ENCODE data around the gene CALU. TPM values are rescaled to one million over a fixed set of nuclear protein-coding genes. Genes with fewer than 3 reads are reported as not detected.
A peak's percentile ranks its signal among the peaks of the same experiment; 100 is the strongest.

CALU gene
- polyA plus RNA-seq (2012; ENCODE audit: insufficient read depth, insufficient read length, low read depth): 159 TPM

- no peaks in the 10 kb centered on the region for H3K36me3 ChIP-seq
- peak; percentile 98 for DNase-seq
- peak within 1 kb of the TSS; percentile 79 for H3K4me3 ChIP-seq (ENCODE audit: low read depth, low read length)
- H3K4me1 ChIP-seq: peaks cover 4% of the 10 kb centered on the region
- no peak for TF ChIP-seq CTCF (IDR thresholded peaks at IDR 0.05; ENCODE audit: low read depth, low read length)
- no peaks in the 10 kb centered on the region for H3K9me3 ChIP-seq
- no peaks in the 10 kb centered on the region for H3K27me3 ChIP-seq
Observed at GRCh38 chr7:128739048-128739962, at the start of gene CALU. CALU (plus strand) TSS chr7:128739359; CDS start chr7:128748584, 9,225 bp downstream.

DNA sequence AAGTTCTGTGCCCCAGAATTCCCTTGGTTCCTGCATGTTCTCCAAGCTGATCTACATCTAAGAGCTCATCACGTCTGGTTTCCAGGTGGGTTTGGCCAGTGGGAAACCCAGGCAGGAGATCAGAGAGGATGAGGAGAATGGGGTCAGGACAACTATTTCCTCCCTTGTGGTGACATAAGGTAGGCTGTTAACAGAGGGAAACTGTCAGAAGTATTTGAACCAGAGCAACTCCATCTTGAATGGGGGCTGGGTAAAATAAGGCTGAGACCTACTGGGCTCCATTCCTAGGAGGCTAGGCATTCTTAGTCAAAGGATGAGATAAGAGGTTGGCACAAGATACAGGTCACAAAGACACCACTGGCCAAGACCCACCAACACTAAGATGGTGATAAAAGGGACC, 47.9 kb upstream of the CALU start:
- Histone ChIP-seq H3K4me3 (ENCODE audit: low read depth, low read length) (no peak overlapping the region), H3K36me3 (no peaks in the 10 kb centered on the region), H3K9me3 (no peaks in the 10 kb centered on the region), H3K4me1 (no peaks in the 10 kb centered on the region), H3K27me3 (no peaks in the 10 kb centered on the region)
- no peak for DNase-seq
- TF ChIP-seq CTCF (IDR thresholded peaks at IDR 0.05; ENCODE audit: low read depth, low read length): no peak

DNA sequence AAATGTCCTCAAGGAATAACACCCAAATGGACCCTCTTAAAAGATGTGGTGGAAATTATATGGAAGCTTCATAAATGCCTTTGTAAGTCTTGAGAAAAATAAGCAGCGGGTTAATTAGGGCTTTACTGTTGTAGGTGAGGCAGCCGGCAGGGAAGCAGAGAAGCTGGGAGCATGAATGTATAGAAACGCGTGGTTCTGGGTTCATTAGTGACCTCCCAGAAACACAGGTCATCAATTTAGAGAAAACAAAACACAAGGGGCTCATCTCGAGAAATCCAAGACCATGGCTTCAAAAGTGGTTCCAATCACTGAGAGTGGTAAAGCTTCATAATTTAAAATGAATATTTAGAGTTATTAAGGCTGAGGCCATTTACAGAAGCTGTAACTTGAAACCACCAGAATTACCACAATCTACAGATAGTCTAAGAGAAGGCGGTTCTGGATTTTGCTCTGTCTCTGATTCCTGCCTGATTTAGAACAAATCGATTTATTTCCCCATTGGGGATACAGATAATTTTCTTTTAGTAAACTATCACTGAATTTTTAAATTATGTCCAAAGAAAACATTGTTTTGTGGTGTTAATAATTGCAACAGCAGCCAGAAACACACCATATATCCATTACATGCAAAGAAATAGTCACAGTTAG, 46.4 kb upstream of the CALU start:
- no peak for DNase-seq
- no peaks in the 10 kb centered on the region for H3K27me3 ChIP-seq

GRCh38 chr7:128693373-128694015, 45.7 kb upstream of the CALU start:
- TF ChIP-seq CTCF (IDR thresholded peaks at IDR 0.05; ENCODE audit: low read depth, low read length): no peak

More for the DNA sequence above, 46.4 kb upstream of the CALU start:
- no peaks in the 10 kb centered on the region for H3K36me3 ChIP-seq
- no peaks in the 10 kb centered on the region for H3K9me3 ChIP-seq
- H3K4me3 ChIP-seq (ENCODE audit: low read depth, low read length): no peak overlapping the region
- H3K4me1 ChIP-seq: no peaks in the 10 kb centered on the region; the same call in 1 of the 2 replicates
- no peak for TF ChIP-seq CTCF (IDR thresholded peaks at IDR 0.05; ENCODE audit: low read depth, low read length)

GRCh38 chr7:128694738-128695137, 44.4 kb upstream of the CALU start:
- no peak for TF ChIP-seq CTCF (IDR thresholded peaks at IDR 0.05; ENCODE audit: low read depth, low read length)
- no peak for DNase-seq
- H3K4me1 ChIP-seq: no peaks in the 10 kb centered on the region; the same call in 1 of the 2 replicates
- no peak overlapping the region for H3K4me3 ChIP-seq (ENCODE audit: low read depth, low read length)
- no peaks in the 10 kb centered on the region for H3K9me3 ChIP-seq
- H3K36me3 ChIP-seq: no peaks in the 10 kb centered on the region
- H3K27me3 ChIP-seq: no peaks in the 10 kb centered on the region

More at GRCh38 chr7:128693373-128694015, 45.7 kb upstream of the CALU start:
- no peaks in the 10 kb centered on the region for H3K27me3 ChIP-seq
- H3K4me3 ChIP-seq (ENCODE audit: low read depth, low read length): no peak overlapping the region
- no peaks in the 10 kb centered on the region; the same call in 1 of the 2 replicates for H3K4me1 ChIP-seq
- DNase-seq: no peak
- no peaks in the 10 kb centered on the region for H3K36me3 ChIP-seq
- no peaks in the 10 kb centered on the region for H3K9me3 ChIP-seq
